ENCODE measurements around the gene NOL4L.
"Not testable (repeated sequence)": the region's sequence is repeated elsewhere in the genome, so short reads cannot be mapped to it uniquely, and the experiment has no call there.

The NOL4L gene

GRCh38 chr20:32465901-32466675 is 119.0 kb downstream of the NOL4L start:
- FAIRE-seq: not testable (repeated sequence)

- FAIRE-seq: no peak
These were observed 119.8 kb downstream of the NOL4L start for GRCh38 chr20:32465092-32465900.

- no peak for FAIRE-seq
These were observed 120.6 kb downstream of the NOL4L start for GRCh38 chr20:32464401-32465091.

- no peak for FAIRE-seq
These were observed 121.3 kb downstream of the NOL4L start for GRCh38 chr20:32463642-32464400.

- no peak for FAIRE-seq
These were observed 122.1 kb downstream of the NOL4L start for GRCh38 chr20:32462900-32463641.

- FAIRE-seq: no peak
These were observed 123.1 kb downstream of the NOL4L start for GRCh38 chr20:32461836-32462600.

DNA sequence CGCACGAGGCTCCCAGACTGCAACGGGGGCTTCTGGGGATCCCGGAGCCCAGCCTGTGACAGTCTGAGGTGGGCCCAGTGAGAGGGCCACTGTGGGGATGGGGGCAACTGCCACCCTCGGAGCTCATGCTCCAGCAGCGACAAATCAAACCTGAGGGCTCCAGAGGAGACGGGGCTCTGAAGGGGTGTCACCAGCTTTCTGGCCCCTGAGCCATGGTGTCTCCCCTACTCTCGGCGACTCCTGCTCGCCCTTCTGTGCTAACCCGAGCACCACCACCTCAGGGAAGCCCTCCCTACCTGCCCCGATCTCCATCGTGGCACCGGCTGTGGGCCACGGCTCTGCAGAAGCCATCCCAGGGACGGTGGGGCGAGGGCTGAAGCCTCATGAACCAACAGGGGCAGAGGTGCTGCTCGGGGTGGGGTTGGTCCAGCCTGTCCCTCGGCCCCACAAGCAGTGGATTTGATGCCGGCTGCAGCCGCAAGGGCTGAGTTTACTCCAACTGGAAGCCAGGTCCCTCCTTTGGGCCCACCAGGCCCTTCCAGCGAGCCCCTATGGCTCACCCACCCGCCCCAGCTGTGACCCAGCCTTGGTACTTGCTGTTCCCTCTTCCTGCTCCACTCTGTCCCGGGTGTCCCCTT is 124.3 kb downstream of the NOL4L start:
- no peak for FAIRE-seq

DNA sequence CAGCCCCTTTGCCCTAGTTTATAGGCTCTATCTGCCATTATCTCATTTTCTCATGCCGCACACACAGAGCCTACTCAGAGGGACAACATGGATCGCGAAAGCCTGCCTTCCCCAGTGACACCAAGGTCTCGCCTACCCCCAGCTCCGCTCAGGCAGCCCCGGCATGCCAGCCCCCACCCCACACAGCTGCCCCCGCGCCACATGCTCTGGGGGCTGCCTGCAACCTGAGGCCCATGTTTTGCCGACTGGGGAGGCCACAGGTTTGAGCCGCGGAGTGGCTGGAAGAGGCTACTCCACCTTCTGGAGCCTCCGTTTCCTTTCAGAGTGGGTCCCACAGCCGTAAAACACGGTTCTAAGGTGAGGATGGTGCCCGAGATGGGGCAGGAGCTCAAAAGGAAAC is 124.9 kb downstream of the NOL4L start:
- FAIRE-seq: no peak

- FAIRE-seq: no peak
These were observed 126.3 kb downstream of the NOL4L start for GRCh38 chr20:32458837-32459220.

- no peak for FAIRE-seq
These were observed 126.9 kb downstream of the NOL4L start for GRCh38 chr20:32458061-32458836.

- no peak for FAIRE-seq
These were observed 127.6 kb downstream of the NOL4L start for GRCh38 chr20:32457479-32457986.

DNA sequence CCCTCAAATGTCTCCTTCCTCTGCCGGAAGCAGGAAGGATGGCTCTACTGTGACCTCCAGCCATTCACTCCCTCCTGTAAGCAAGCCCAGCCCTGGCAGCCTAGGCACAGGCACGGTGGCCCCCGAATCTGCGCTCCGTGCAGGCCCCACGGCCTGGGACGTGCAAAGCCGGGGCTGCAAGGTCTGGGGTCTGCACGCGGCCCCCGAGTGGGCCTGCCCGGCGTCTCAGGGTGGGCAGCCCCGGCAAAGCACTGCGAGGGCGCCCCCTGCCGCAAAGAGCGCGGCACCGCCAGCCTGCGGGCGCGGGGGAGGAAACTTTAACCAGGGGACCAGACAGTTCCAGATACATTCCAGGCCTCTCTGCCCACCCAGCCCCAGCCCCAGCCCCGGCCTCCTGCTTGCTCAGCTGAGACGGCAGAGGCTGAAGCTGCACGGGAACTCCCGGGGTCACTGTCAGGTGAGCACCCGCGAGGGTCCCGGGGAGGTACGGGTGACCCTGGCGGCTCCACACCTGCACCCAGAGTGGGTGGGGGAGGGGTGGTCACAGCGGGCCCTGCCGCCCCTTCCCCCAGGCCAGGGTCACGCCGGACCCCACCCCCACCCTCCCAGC is 128.2 kb downstream of the NOL4L start:
- no peak for FAIRE-seq

- no peak for FAIRE-seq
These were observed 129.0 kb downstream of the NOL4L start for GRCh38 chr20:32455901-32456701.

DNA sequence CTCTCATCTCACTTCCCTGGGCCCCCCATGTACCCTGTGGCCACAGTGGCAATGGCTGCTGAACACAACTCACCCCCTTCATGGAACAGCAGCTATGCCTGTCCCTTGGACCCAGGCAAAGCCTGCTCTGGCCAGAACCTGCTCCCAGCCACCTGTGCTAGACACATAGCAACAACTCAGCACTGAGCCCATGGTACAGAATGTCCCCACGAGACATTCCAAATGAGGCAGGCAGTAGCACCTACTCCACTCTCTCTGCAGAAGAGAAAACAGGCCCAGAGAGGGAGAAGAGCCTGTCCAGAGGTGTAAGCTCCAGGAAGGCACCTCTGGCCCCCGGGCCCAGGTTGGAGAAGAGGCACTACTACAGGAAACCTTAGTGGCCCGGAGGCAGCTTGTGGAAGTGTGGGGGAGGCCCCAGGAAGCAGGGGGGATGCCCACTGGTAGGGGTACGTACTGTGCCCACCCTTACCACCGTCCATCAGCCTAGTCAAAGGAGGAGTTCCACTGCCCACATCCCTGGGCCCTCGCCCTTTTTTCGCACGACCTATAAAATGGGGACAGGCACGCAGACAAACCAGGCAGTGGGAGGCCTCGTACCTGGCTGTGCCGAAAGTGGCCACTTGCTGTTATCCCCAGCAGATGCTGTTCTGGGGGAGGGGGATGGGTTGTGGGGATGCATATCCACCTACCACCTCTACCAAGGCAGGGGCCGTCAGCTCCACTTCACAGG is 129.8 kb downstream of the NOL4L start:
- no peak for FAIRE-seq

GRCh38 chr20:32454164-32455145 is 130.7 kb downstream of the NOL4L start:
- FAIRE-seq: no peak

GRCh38 chr20:32453467-32454163 is 131.5 kb downstream of the NOL4L start:
- FAIRE-seq: no peak

Measured in TTC549 (cell line).